RKO (cell line): ENCODE data around the gene TESMIN.

Experiments
- DNase-seq: peaks from one replicate; pipeline ENCODE4 v3.0.0-alpha.2; 2016; ENCODE audit warnings: low spot score

TESMIN gene

GRCh38 chr11:68660066-68660810 is 91.1 kb downstream of the TESMIN start:
- DNase-seq: no peak

- no peak for DNase-seq
These were observed 92.0 kb downstream of the TESMIN start for GRCh38 chr11:68659158-68659921.

GRCh38 chr11:68658661-68659060 is 92.7 kb downstream of the TESMIN start:
- DNase-seq: no peak

- DNase-seq: no peak
These were observed 93.2 kb downstream of the TESMIN start for GRCh38 chr11:68658097-68658496.
